ENCODE results near the gene ALLC. TPM values are rescaled to one million over a fixed set of nuclear protein-coding genes. Genes with fewer than 3 reads are reported as not detected.

ALLC gene
- total and polyA plus RNA-seq, 2 experiments from 2014 or later = not detected

- DNase-seq (ENCODE audit: low spot score) (no peak), ATAC-seq (no peak)
- Mint-ChIP-seq H3K36me3 (ENCODE audit: low read depth) (no peaks in the 10 kb centered on the region), H3K27me3 (ENCODE audit: insufficient read depth, low read depth, poor library complexity) (peaks cover 5% of the 10 kb centered on the region), H3K4me3 (no peak overlapping the region), H3K9me3 (peaks cover 72% of the 10 kb centered on the region), H3K4me1 (peaks cover 3% of the 10 kb centered on the region; the same call in 2 of the 3 replicates), H3K27ac (no peak overlapping the region)
- Histone ChIP-seq H3K27me3 (ENCODE audit: insufficient read depth) (no peaks in the 10 kb centered on the region), H3K79me2 (replicated peaks; ENCODE audit: insufficient read depth) (no peaks in the 10 kb centered on the region), H3K9me2 (ENCODE audit: insufficient read depth) (no peaks in the 10 kb centered on the region), H4K20me1 (replicated peaks; ENCODE audit: insufficient read depth) (no peaks in the 10 kb centered on the region), H3F3A (replicated peaks; ENCODE audit: low read depth) (no peaks in the 10 kb centered on the region), H2AFZ (no peak overlapping the region), H3K27ac (ENCODE audit: low read depth) (no peak overlapping the region), H3K4me2 (no peak overlapping the region), H3K4me1 (ENCODE audit: insufficient read depth) (no peaks in the 10 kb centered on the region; the same call in 1 of the 2 replicates), H3K36me3 (ENCODE audit: insufficient read depth) (no peaks in the 10 kb centered on the region), H3K4me3 (no peak overlapping the region)
- TF ChIP-seq, protein P1, sequence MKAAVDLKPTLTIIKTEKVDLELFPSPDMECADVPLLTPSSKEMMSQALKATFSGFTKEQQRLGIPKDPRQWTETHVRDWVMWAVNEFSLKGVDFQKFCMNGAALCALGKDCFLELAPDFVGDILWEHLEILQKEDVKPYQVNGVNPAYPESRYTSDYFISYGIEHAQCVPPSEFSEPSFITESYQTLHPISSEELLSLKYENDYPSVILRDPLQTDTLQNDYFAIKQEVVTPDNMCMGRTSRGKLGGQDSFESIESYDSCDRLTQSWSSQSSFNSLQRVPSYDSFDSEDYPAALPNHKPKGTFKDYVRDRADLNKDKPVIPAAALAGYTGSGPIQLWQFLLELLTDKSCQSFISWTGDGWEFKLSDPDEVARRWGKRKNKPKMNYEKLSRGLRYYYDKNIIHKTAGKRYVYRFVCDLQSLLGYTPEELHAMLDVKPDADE (IDR thresholded peaks at IDR 0.05) = no peak
- TF ChIP-seq ZNF114 (CRISPR knock-in tag; IDR thresholded peaks at IDR 0.05) (no peak), ZNF331 (CRISPR knock-in tag; IDR thresholded peaks at IDR 0.05; ENCODE audit: low read depth) (no peak), CREB1 (CRISPR knock-in tag; IDR thresholded peaks at IDR 0.05; ENCODE audit: low read depth) (no peak), NANOG (IDR thresholded peaks at IDR 0.05; ENCODE audit: borderline replicate concordance) (no peak), REST (IDR thresholded peaks at IDR 0.05; ENCODE audit: unreplicated experiment) (no peak), POLR2AphosphoS5 (IDR thresholded peaks at IDR 0.05; ENCODE audit: low read depth) (no peak), JUNB (IDR thresholded peaks at IDR 0.05; ENCODE audit: unreplicated experiment) (no peak), EZH2phosphoT487 (IDR thresholded peaks at IDR 0.05; ENCODE audit: unreplicated experiment) (no peak), EZH2 (IDR thresholded peaks at IDR 0.05; ENCODE audit: low read depth, unreplicated experiment) (no peak), STAT1 (IDR thresholded peaks at IDR 0.05; ENCODE audit: unreplicated experiment) (no peak)
- TF ChIP-seq, protein P2, sequence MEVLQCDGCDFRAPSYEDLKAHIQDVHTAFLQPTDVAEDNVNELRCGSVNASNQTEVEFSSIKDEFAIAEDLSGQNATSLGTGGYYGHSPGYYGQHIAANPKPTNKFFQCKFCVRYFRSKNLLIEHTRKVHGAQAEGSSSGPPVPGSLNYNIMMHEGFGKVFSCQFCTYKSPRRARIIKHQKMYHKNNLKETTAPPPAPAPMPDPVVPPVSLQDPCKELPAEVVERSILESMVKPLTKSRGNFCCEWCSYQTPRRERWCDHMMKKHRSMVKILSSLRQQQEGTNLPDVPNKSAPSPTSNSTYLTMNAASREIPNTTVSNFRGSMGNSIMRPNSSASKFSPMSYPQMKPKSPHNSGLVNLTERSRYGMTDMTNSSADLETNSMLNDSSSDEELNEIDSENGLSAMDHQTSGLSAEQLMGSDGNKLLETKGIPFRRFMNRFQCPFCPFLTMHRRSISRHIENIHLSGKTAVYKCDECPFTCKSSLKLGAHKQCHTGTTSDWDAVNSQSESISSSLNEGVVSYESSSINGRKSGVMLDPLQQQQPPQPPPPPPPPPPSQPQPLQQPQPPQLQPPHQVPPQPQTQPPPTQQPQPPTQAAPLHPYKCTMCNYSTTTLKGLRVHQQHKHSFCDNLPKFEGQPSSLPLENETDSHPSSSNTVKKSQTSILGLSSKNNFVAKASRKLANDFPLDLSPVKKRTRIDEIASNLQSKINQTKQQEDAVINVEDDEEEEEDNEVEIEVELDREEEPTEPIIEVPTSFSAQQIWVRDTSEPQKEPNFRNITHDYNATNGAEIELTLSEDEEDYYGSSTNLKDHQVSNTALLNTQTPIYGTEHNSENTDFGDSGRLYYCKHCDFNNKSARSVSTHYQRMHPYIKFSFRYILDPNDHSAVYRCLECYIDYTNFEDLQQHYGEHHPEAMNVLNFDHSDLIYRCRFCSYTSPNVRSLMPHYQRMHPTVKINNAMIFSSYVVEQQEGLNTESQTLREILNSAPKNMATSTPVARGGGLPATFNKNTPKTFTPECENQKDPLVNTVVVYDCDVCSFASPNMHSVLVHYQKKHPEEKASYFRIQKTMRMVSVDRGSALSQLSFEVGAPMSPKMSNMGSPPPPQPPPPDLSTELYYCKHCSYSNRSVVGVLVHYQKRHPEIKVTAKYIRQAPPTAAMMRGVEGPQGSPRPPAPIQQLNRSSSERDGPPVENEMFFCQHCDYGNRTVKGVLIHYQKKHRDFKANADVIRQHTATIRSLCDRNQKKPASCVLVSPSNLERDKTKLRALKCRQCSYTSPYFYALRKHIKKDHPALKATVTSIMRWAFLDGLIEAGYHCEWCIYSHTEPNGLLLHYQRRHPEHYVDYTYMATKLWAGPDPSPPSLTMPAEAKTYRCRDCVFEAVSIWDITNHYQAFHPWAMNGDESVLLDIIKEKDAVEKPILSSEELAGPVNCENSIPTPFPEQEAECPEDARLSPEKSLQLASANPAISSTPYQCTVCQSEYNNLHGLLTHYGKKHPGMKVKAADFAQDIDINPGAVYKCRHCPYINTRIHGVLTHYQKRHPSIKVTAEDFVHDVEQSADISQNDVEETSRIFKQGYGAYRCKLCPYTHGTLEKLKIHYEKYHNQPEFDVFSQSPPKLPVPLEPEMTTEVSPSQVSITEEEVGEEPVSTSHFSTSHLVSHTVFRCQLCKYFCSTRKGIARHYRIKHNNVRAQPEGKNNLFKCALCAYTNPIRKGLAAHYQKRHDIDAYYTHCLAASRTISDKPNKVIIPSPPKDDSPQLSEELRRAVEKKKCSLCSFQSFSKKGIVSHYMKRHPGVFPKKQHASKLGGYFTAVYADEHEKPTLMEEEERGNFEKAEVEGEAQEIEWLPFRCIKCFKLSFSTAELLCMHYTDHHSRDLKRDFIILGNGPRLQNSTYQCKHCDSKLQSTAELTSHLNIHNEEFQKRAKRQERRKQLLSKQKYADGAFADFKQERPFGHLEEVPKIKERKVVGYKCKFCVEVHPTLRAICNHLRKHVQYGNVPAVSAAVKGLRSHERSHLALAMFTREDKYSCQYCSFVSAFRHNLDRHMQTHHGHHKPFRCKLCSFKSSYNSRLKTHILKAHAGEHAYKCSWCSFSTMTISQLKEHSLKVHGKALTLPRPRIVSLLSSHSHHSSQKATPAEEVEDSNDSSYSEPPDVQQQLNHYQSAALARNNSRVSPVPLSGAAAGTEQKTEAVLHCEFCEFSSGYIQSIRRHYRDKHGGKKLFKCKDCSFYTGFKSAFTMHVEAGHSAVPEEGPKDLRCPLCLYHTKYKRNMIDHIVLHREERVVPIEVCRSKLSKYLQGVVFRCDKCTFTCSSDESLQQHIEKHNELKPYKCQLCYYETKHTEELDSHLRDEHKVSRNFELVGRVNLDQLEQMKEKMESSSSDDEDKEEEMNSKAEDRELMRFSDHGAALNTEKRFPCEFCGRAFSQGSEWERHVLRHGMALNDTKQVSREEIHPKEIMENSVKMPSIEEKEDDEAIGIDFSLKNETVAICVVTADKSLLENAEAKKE (CRISPR knock-in tag; IDR thresholded peaks at IDR 0.05) = no peak
Observed at GRCh38 chr2:3725458-3726250, 67.7 kb downstream of the ALLC start.

Measured in GM23338 (cell line).